Measurements from ENCODE around the gene CBR3. TPM values are rescaled to one million over a fixed set of nuclear protein-coding genes. Genes with fewer than 3 reads are reported as not detected.

The CBR3 gene
- total RNA-seq, 1 donor from 2014 or later, result 1.0 TPM

DNA sequence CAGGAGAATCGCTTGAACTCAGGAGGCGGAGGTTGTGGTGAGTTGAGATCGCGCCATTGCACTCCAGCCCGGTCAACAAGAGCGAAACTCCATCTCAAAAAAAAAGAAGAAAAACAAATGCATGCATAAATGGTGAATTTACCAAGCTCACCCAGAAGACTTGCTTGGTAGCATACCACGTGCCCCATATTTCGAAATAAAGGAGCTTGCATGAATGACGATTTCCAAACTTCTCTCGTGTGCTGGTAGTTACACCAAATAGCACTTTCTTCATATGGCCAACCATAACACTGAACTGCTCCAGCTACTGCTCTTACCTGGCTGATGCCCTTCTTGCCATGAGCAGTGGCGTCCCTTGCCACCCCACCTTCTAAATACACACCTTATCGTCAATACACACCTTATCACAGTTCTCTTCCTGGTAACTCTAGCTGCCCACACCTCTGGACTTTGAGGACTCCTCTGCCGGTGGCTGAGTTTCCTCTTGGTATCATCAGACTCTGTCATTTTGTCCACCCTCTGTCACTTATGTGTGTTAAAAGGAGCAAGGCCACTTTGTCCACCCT lies 24.6 kb downstream of the CBR3 start:
- Mint-ChIP-seq H3K36me3 (no peaks in the 10 kb centered on the region), H3K27me3 (peaks cover 14% of the 10 kb centered on the region), H3K9me3 (no peaks in the 10 kb centered on the region), H3K27ac (peak overlapping the region; percentile 46), H3K4me3 (peak overlapping the region; percentile 67), H3K4me1 (ENCODE audit: unreplicated experiment) (peaks cover 19% of the 10 kb centered on the region)
- TF ChIP-seq, protein P1, sequence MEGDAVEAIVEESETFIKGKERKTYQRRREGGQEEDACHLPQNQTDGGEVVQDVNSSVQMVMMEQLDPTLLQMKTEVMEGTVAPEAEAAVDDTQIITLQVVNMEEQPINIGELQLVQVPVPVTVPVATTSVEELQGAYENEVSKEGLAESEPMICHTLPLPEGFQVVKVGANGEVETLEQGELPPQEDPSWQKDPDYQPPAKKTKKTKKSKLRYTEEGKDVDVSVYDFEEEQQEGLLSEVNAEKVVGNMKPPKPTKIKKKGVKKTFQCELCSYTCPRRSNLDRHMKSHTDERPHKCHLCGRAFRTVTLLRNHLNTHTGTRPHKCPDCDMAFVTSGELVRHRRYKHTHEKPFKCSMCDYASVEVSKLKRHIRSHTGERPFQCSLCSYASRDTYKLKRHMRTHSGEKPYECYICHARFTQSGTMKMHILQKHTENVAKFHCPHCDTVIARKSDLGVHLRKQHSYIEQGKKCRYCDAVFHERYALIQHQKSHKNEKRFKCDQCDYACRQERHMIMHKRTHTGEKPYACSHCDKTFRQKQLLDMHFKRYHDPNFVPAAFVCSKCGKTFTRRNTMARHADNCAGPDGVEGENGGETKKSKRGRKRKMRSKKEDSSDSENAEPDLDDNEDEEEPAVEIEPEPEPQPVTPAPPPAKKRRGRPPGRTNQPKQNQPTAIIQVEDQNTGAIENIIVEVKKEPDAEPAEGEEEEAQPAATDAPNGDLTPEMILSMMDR (conservative IDR thresholded peaks at IDR 0.05), result no peak
- no peak for DNase-seq (ENCODE audit: extremely low spot score, unreplicated experiment)

- no peak for DNase-seq (ENCODE audit: extremely low spot score, unreplicated experiment)
- TF ChIP-seq, protein P1 (conservative IDR thresholded peaks at IDR 0.05), result no peak
- H3K27me3 Mint-ChIP-seq, result peaks cover 5% of the 10 kb centered on the region
- H3K9me3 Mint-ChIP-seq, result no peaks in the 10 kb centered on the region
- H3K4me1 Mint-ChIP-seq (ENCODE audit: unreplicated experiment), result peaks cover 22% of the 10 kb centered on the region
- H3K27ac Mint-ChIP-seq, result no peak overlapping the region
- H3K36me3 Mint-ChIP-seq, result no peaks in the 10 kb centered on the region
- H3K4me3 Mint-ChIP-seq, result no peak overlapping the region
Measured at GRCh38 chr21:36160850-36161178, 25.9 kb downstream of the CBR3 start.

- H3K27ac Mint-ChIP-seq, result no peak overlapping the region
- TF ChIP-seq, protein P1 (conservative IDR thresholded peaks at IDR 0.05), result no peak
Measured at GRCh38 chr21:36162631-36163030, 27.8 kb downstream of the CBR3 start.

DNA sequence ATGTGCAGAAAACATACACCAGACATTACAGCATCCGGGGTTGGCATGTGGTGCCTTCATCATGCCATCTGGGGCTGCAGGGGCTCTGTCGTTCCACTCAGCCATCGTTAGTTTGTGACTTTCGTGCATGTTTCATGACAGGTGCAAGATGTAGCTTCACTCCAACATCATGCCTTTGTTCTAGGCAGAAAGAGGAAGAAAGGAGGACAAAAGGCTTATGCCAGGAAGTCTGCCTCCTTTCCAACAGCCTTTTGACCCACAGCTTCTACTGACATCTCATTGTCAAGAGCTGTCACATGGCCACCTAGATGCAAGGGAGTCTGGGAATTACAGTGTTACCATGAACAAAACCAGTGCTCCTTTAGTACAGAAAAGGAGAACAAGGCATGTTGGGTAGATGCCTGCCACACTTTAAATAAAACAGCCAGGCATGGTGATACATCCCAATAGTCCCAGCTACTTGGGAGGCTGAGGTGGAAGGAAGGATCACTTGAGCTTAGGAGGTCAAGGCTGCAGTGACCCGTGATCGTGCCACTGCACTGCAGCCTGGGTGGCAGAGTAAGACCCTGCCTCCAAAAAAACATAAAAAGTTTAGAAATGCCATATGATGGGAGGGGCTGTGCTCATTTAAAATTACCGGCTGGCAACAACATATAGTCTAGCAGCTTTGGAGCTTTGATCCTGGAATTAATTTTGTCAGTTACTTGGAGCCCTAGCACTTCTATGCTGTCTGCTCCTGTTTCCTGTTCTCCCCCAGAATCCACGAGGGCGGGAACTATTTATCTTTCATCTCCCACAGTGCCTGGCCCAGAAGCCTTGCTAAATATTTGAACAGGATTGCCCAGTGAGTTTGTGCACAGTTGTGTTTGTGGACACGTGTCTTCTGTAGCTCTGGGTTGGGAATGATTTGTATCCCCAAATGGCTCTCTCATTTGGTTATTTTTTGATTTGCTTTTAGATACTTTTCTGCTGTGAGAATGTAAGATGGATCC lies 29.2 kb downstream of the CBR3 start:
- no peaks in the 10 kb centered on the region for H3K9me3 Mint-ChIP-seq
- TF ChIP-seq, protein P1 (conservative IDR thresholded peaks at IDR 0.05), result no peak
- H3K4me1 Mint-ChIP-seq (ENCODE audit: unreplicated experiment), result peaks cover 21% of the 10 kb centered on the region
- no peaks in the 10 kb centered on the region for H3K36me3 Mint-ChIP-seq
- DNase-seq (ENCODE audit: extremely low spot score, unreplicated experiment), result no peak
- H3K27ac Mint-ChIP-seq, result no peak overlapping the region
- no peaks in the 10 kb centered on the region for H3K27me3 Mint-ChIP-seq
- H3K4me3 Mint-ChIP-seq, result peak overlapping the region; percentile 5

More at GRCh38 chr21:36162631-36163030, 27.8 kb downstream of the CBR3 start:
- Mint-ChIP-seq H3K4me3 (no peak overlapping the region), H3K4me1 (ENCODE audit: unreplicated experiment) (peaks cover 28% of the 10 kb centered on the region), H3K9me3 (no peaks in the 10 kb centered on the region), H3K36me3 (no peaks in the 10 kb centered on the region), H3K27me3 (peaks cover 4% of the 10 kb centered on the region)
- no peak for DNase-seq (ENCODE audit: extremely low spot score, unreplicated experiment)

GRCh38 chr21:36165356-36165755 lies 30.5 kb downstream of the CBR3 start:
- peaks cover 5% of the 10 kb centered on the region for H3K36me3 Mint-ChIP-seq
- H3K4me3 Mint-ChIP-seq, result no peak overlapping the region
- H3K27me3 Mint-ChIP-seq, result no peaks in the 10 kb centered on the region
- H3K27ac Mint-ChIP-seq, result no peak overlapping the region
- no peak for DNase-seq (ENCODE audit: extremely low spot score, unreplicated experiment)
- peaks cover 16% of the 10 kb centered on the region for H3K4me1 Mint-ChIP-seq (ENCODE audit: unreplicated experiment)
- H3K9me3 Mint-ChIP-seq, result no peaks in the 10 kb centered on the region
- TF ChIP-seq, protein P1 (conservative IDR thresholded peaks at IDR 0.05), result no peak

Measured in type B pancreatic cell (in vitro differentiated cells).